ENCODE data around the gene SPACDR.
"Not testable (repeated sequence)": the region's sequence is repeated elsewhere in the genome, so short reads cannot be mapped to it uniquely, and the experiment has no call there.

The SPACDR gene

DNA sequence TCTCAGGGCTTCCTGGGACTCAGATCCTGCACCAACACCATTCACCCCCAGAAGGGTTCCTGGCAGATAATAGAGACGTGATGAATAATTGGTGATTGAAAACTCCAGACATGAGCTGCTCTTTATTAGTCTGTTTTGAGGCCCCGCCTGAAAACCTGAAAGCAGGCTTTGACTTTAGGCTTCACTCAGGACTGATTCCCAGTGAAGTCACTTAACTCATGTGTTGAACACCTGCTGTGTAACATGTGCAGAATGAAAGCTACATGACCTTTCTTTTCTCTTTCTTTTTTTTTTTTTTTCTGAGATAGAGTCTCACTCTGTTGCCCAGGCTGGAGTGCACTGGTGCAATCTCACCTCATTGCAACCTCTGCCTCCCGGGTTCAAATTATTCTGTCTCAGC lies 8.9 kb downstream of the SPACDR start:
- ChIA-PET POLR2A (interaction anchor here (0.6 to 3.1 kb wide), 4 partner anchors 19 to 26 kb away, joined by 3 to 24 read pairs (median 3); partner anchors contain the start of genes MEPCE, PPP1R35 and ZCWPW1), CTCF (interaction anchor here (1.1 to 9.7 kb wide), 18 partner anchors 11 to 131 kb away, joined by 3 to 160 read pairs (median 4); partner anchors contain the start of genes FBXO24, MEPCE, PPP1R35 and TSC22D4)
- Histone ChIP-seq H3K27ac (ENCODE audit: insufficient read depth in 1 of 2, low read depth in 1 of 2, low read length in 2 of 2, poor library complexity in 1 of 2, severe bottlenecking in 2 of 2) (no peak overlapping the region), H3K36me3 (ENCODE audit: control insufficient read depth in 4 of 4, insufficient read depth in 4 of 4, low read length in 3 of 4) (peaks cover 0 to 4% (median under 1%) of the 10 kb centered on the region in 4 experiments), H3K27me3 (replicated peaks in 2 of 5; ENCODE audit: control insufficient read depth in 4 of 5, insufficient read depth in 5 of 5, low read length in 4 of 5) (no peaks in the 10 kb centered on the region), H3K4me1 (ENCODE audit: control extremely low read depth in 1 of 4, control insufficient read depth in 4 of 4, insufficient read depth in 4 of 4, low read length in 3 of 4) (peaks cover 4 to 25% (median 23%) of the 10 kb centered on the region in 4 experiments), H3K4me3 (ENCODE audit: control insufficient read depth in 1 of 7, extremely low read depth in 1 of 7, insufficient read depth in 4 of 7, low read depth in 2 of 7, low read length in 6 of 7) (no peak overlapping the region), H3K9me3 (ENCODE audit: control extremely low read depth in 1 of 5, control insufficient read depth in 4 of 5, insufficient read depth in 2 of 5, low read depth in 1 of 5, low read length in 4 of 5) (no peaks in the 10 kb centered on the region)
- DNase-seq: no peak
- WGBS (ENCODE audit: insufficient coverage): 100% methylated on average over 2 of the region's 3 CpGs

DNA sequence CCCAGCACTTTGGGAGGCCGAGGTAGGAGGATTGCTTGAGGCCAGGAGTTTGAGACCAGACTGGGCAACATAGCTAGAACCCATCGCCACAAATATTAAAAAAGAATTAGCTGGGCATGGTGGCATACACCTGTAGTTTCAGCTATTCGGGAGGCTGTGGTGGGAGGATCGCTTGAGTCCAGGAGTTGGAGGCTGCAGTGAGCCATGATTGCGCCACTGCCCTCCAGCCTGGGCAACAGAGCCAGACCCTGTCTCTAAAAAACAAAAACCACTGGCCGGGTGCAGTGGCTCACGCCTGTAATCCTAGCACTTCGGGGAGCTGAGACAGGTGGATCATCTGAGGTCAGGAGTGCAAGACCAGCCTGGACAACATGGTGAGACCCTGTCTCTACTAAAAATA lies 10.2 kb downstream of the SPACDR start:
- WGBS (ENCODE audit: insufficient coverage): 95% methylated on average over 7 of the region's 8 CpGs
- not testable (repeated sequence) for H3K9me3 ChIP-seq (ENCODE audit: control extremely low read depth in 1 of 5, control insufficient read depth in 4 of 5, insufficient read depth in 2 of 5, low read depth in 1 of 5, low read length in 4 of 5); H3K36me3 ChIP-seq (ENCODE audit: control insufficient read depth in 4 of 4, insufficient read depth in 4 of 4, low read length in 3 of 4); H3K27me3 ChIP-seq (replicated peaks in 2 of 5; ENCODE audit: control insufficient read depth in 4 of 5, insufficient read depth in 5 of 5, low read length in 4 of 5); H3K4me3 ChIP-seq (ENCODE audit: control insufficient read depth in 1 of 7, extremely low read depth in 1 of 7, insufficient read depth in 4 of 7, low read depth in 2 of 7, low read length in 6 of 7); DNase-seq
- ChIA-PET POLR2A (interaction anchor here (1.5 to 3.1 kb wide), 2 partner anchors 17 to 25 kb away, joined by 3 to 24 read pairs; partner anchors contain the start of genes MEPCE, PPP1R35 and ZCWPW1), CTCF (interaction anchor here (0.9 to 9.7 kb wide), 9 partner anchors 11 to 135 kb away, joined by 3 to 160 read pairs (median 4); partner anchors contain the start of genes MEPCE, PPP1R35, SPACDR and ZCWPW1)
- peaks cover 4 to 30% (median 24%) of the 10 kb centered on the region in 4 experiments for H3K4me1 ChIP-seq (ENCODE audit: control extremely low read depth in 1 of 4, control insufficient read depth in 4 of 4, insufficient read depth in 4 of 4, low read length in 3 of 4)
- H3K27ac ChIP-seq (ENCODE audit: insufficient read depth in 1 of 2, low read depth in 1 of 2, low read length in 2 of 2, poor library complexity in 1 of 2, severe bottlenecking in 2 of 2): peak overlapping the region in 1 of 2 experiments; percentile 5

GRCh38 chr7:100452513-100452912 lies 11.5 kb downstream of the SPACDR start:
- H3K4me1 ChIP-seq (ENCODE audit: control extremely low read depth in 1 of 4, control insufficient read depth in 4 of 4, insufficient read depth in 4 of 4, low read length in 3 of 4): peaks cover 4 to 30% (median 24%) of the 10 kb centered on the region in 4 experiments
- no peak for DNase-seq
- CTCF ChIA-PET: interaction anchor here (1.1 to 9.7 kb wide), 5 partner anchors 10 to 160 kb away, joined by 3 to 160 read pairs (median 4); partner anchors contain the start of genes MEPCE, MOSPD3, PPP1R35 and SPACDR
- WGBS (ENCODE audit: insufficient coverage): 100% methylated on average over 1 of the region's 3 CpGs
- no peak overlapping the region for H3K4me3 ChIP-seq (ENCODE audit: control insufficient read depth in 1 of 7, extremely low read depth in 1 of 7, insufficient read depth in 4 of 7, low read depth in 2 of 7, low read length in 6 of 7)
- H3K27ac ChIP-seq (ENCODE audit: insufficient read depth in 1 of 2, low read depth in 1 of 2, low read length in 2 of 2, poor library complexity in 1 of 2, severe bottlenecking in 2 of 2): no peak overlapping the region
- no peaks in the 10 kb centered on the region for H3K36me3 ChIP-seq (ENCODE audit: control insufficient read depth in 4 of 4, insufficient read depth in 4 of 4, low read length in 3 of 4)
- H3K9me3 ChIP-seq (ENCODE audit: control extremely low read depth in 1 of 5, control insufficient read depth in 4 of 5, insufficient read depth in 2 of 5, low read depth in 1 of 5, low read length in 4 of 5): no peaks in the 10 kb centered on the region
- POLR2A ChIA-PET: no interaction called here
- H3K27me3 ChIP-seq (replicated peaks in 2 of 5; ENCODE audit: control insufficient read depth in 4 of 5, insufficient read depth in 5 of 5, low read length in 4 of 5): no peaks in the 10 kb centered on the region

DNA sequence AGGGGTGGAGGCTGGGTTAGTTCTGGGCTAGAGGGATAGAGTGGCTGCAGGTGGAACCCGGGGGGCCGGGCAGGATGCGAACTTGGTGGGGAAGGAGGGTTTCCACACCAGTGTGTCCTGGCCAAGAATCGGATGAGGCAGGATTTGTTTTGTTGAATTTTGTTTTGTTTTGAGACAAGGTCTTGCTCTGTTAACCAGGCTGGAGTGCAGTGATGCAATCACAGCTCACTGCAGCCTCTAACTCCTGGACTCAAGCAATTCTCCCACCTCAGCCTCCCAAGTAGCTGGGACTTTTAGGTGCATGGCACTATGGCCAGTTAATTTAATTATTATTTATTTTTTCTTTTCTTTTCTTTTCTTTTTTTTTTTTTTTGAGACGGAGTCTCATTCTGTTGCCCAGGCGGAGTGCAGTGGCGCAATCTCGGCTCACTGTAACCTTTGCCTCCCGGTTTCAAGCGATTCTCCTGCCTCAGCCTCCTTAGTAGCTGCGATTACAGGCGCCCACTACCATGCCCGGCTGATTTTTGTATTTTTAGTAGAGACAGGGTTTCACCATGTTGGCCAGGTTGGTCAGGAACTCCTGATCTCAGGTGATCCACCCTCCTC lies 14.8 kb downstream of the SPACDR start:
- H3K27ac ChIP-seq (ENCODE audit: insufficient read depth in 1 of 2, low read depth in 1 of 2, low read length in 2 of 2, poor library complexity in 1 of 2, severe bottlenecking in 2 of 2): no peak overlapping the region
- H3K27me3 ChIP-seq (replicated peaks in 2 of 5; ENCODE audit: control insufficient read depth in 4 of 5, insufficient read depth in 5 of 5, low read length in 4 of 5): no peaks in the 10 kb centered on the region
- DNase-seq: no peak
- 97% methylated on average over 6 of the region's 13 CpGs for WGBS (ENCODE audit: insufficient coverage)
- ChIA-PET CTCF (interaction anchor here (0.6 to 9.7 kb wide), 9 partner anchors 9 to 256 kb away, joined by 3 to 160 read pairs (median 3); partner anchors contain the start of genes MEPCE, POP7, PPP1R35 and ZCWPW1), POLR2A (interaction anchor here (2.8 kb wide), 1 partner anchor 20 kb away, joined by 27 read pairs; the partner anchor contains the start of genes MEPCE and ZCWPW1)
- H3K4me1 ChIP-seq (ENCODE audit: control extremely low read depth in 1 of 4, control insufficient read depth in 4 of 4, insufficient read depth in 4 of 4, low read length in 3 of 4): peaks cover 2 to 38% (median 28%) of the 10 kb centered on the region in 4 experiments
- H3K9me3 ChIP-seq (ENCODE audit: control extremely low read depth in 1 of 5, control insufficient read depth in 4 of 5, insufficient read depth in 2 of 5, low read depth in 1 of 5, low read length in 4 of 5): no peaks in the 10 kb centered on the region
- H3K4me3 ChIP-seq (ENCODE audit: control insufficient read depth in 1 of 7, extremely low read depth in 1 of 7, insufficient read depth in 4 of 7, low read depth in 2 of 7, low read length in 6 of 7): no peak overlapping the region
- no peaks in the 10 kb centered on the region for H3K36me3 ChIP-seq (ENCODE audit: control insufficient read depth in 4 of 4, insufficient read depth in 4 of 4, low read length in 3 of 4)

DNA sequence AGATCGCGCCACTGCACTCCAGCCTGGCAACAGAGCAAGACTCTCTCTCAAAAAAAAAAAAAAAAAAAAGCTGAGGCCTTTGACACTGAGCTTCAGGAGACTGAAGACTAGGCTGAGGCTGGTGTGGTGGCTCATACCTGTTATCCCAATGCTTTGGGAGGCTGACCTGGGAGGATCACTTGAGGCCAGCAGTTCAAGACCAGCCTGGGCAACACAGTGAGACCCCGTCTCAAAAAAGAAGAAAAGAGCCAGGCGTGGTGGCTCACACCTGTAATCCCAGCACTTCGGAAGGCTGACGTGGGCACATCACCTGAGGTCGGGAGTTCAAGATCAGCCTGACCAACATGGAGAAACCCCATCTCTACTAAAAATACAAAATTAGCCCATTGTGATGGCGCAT lies 16.7 kb downstream of the SPACDR start:
- not testable (repeated sequence) for H3K4me3 ChIP-seq (ENCODE audit: control insufficient read depth in 1 of 7, extremely low read depth in 1 of 7, insufficient read depth in 4 of 7, low read depth in 2 of 7, low read length in 6 of 7); H3K27me3 ChIP-seq (replicated peaks in 2 of 5; ENCODE audit: control insufficient read depth in 4 of 5, insufficient read depth in 5 of 5, low read length in 4 of 5); H3K27ac ChIP-seq (ENCODE audit: insufficient read depth in 1 of 2, low read depth in 1 of 2, low read length in 2 of 2, poor library complexity in 1 of 2, severe bottlenecking in 2 of 2); H3K36me3 ChIP-seq (ENCODE audit: control insufficient read depth in 4 of 4, insufficient read depth in 4 of 4, low read length in 3 of 4); H3K9me3 ChIP-seq (ENCODE audit: control extremely low read depth in 1 of 5, control insufficient read depth in 4 of 5, insufficient read depth in 2 of 5, low read depth in 1 of 5, low read length in 4 of 5); DNase-seq
- WGBS (ENCODE audit: insufficient coverage): 100% methylated on average over 3 of the region's 8 CpGs
- CTCF ChIA-PET: interaction anchor here (1.2 to 20.5 kb wide), 7 partner anchors 6 to 40 kb away, joined by 3 to 160 read pairs (median 5); partner anchors contain the start of gene PPP1R35
- peaks cover 2 to 37% (median 24%) of the 10 kb centered on the region in 4 experiments for H3K4me1 ChIP-seq (ENCODE audit: control extremely low read depth in 1 of 4, control insufficient read depth in 4 of 4, insufficient read depth in 4 of 4, low read length in 3 of 4)
- POLR2A ChIA-PET: interaction anchor here (0.7 to 3.1 kb wide), 2 partner anchors 18 to 47 kb away, joined by 5 to 8 read pairs; partner anchors contain the start of genes MEPCE and ZCWPW1

DNA sequence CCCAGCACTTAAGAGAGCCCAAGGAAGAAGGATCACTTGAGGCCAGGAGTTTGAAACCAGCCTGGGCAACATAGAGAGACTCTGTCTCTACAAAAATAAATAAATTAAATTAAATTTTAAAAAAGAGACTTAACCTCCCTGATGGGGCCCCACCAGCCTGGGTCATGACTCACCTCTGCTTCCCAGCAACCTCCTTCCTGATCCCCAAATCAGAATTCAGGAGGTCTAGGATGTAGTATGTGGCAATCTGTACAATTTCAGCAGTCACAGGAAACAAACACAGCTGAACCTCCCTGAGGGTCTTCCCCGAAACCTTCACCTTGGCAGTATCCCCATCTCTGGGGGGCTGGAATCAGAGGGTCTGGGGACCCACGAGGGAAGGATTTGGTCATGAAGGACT lies 18.0 kb downstream of the SPACDR start:
- Histone ChIP-seq H3K9me3 (ENCODE audit: control extremely low read depth in 1 of 5, control insufficient read depth in 4 of 5, insufficient read depth in 2 of 5, low read depth in 1 of 5, low read length in 4 of 5) (no peaks in the 10 kb centered on the region), H3K4me3 (ENCODE audit: control insufficient read depth in 1 of 7, extremely low read depth in 1 of 7, insufficient read depth in 4 of 7, low read depth in 2 of 7, low read length in 6 of 7) (no peak overlapping the region), H3K27ac (ENCODE audit: insufficient read depth in 1 of 2, low read depth in 1 of 2, low read length in 2 of 2, poor library complexity in 1 of 2, severe bottlenecking in 2 of 2) (no peak overlapping the region), H3K36me3 (ENCODE audit: control insufficient read depth in 4 of 4, insufficient read depth in 4 of 4, low read length in 3 of 4) (no peaks in the 10 kb centered on the region), H3K27me3 (replicated peaks in 2 of 5; ENCODE audit: control insufficient read depth in 4 of 5, insufficient read depth in 5 of 5, low read length in 4 of 5) (no peaks in the 10 kb centered on the region), H3K4me1 (ENCODE audit: control extremely low read depth in 1 of 4, control insufficient read depth in 4 of 4, insufficient read depth in 4 of 4, low read length in 3 of 4) (peaks cover 2 to 37% (median 24%) of the 10 kb centered on the region in 4 experiments)
- 100% methylated on average over 1 of the region's 2 CpGs for WGBS (ENCODE audit: insufficient coverage)
- ChIA-PET CTCF (interaction anchor here (1.2 to 20.5 kb wide), 5 partner anchors 8 to 114 kb away, joined by 4 to 160 read pairs (median 6); partner anchors contain the start of genes MEPCE and ZCWPW1), POLR2A (interaction anchor here (3.1 kb wide), 1 partner anchor 17 kb away, joined by 8 read pairs; the partner anchor contains the start of genes MEPCE and ZCWPW1)
- DNase-seq: no peak

Data from common myeloid progenitor, CD34-positive (primary cell).